Esophagus mucosa (tissue), 1 donor: Measurements from ENCODE around the gene ABHD11. TPM values are rescaled to one million over a fixed set of nuclear protein-coding genes. Genes with fewer than 3 reads are reported as not detected.
"Not testable (repeated sequence)": the region's sequence is repeated elsewhere in the genome, so short reads cannot be mapped to it uniquely, and the experiment has no call there.

Source experiments
- ATAC-seq: fragments of 200-7000 bp; cut with Tn5 transposase; one replicate; pipeline ENCODE4 v1.9.1; 2020
- total RNA-seq: library from RNA; stranded (reverse); gene quantifications from one replicate; pipeline ENCODE4 v1.2.4, GENCODE V29; 2023
- donor health status: DM: yes; HTN: yes; CAD: no.

The ABHD11 gene
- total RNA-seq, 1 donor from 2014 or later, result 11.7 TPM

DNA sequence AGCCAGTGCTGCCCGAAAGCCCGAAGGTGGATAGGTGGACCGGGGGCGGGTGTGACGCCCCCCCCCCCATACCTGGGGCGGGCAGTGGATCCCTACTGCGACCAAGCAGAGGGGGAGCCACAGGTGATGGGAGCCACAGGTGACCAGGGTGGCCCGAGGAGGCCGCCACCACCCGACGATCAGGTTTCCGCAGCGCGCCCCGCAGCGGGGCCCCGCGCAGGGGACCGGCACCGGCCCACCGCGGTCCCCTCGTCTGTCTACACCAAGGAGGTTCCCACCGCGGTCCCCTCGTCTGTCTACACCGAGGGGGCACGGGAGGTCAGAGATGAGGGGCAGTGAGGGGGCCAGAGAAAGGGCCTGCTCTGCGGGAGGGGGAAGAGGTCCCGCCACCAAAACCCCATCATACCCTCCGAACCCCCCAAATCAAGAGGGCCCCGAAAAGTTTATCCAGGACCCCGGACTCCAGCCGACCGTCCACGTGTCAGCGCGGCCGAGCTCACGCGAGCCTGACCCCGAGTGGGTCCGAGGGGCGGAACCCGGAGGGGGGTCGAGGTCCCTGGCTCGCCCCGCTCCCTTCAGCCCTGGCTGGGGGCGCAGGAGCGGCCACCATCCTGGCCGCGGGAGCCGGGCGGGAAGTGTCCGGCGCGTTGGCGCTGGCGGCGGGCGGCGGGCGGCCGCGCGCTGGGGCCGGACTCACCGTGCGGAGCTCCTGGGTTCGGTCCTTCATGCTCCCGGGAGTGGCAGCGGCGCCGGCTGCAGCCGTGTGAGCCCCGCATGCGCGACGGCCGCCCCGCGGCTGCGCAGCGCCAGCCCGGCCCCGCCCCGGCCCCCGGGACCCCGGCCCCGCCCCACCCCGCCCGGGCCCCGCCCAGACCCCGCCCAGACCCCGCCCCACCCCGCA, 19.4 kb downstream of the ABHD11 start, which contains the start of gene STX1A:
Gene STX1A (minus strand): TSS at position 765 of the 901 bp plus-strand sequence. CDS start 38 bp downstream, at position 727.
- ATAC-seq, result peak; percentile 68

DNA sequence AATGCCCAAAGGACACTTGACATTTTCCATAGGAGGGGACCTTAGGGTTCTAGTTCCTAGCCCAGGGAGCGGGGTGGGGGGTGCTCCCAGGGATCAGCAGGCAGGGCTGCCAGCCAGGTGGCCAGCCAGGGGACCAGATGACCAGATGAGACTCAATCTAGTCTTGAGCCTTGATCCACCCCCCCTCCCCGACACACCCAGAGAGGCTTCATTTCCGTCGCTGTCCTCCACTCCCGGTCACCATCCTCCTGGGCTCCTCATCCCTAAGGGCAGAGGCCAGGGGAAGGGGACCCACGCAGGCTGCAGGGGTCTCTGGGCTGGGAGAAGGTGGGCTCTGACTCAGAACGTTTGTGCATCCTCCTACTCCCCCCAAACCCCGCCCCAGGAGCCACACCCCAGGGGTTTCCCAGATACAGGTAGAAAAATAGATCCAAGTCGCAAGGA, 20.1 kb downstream of the ABHD11 start:
- no peak for ATAC-seq

DNA sequence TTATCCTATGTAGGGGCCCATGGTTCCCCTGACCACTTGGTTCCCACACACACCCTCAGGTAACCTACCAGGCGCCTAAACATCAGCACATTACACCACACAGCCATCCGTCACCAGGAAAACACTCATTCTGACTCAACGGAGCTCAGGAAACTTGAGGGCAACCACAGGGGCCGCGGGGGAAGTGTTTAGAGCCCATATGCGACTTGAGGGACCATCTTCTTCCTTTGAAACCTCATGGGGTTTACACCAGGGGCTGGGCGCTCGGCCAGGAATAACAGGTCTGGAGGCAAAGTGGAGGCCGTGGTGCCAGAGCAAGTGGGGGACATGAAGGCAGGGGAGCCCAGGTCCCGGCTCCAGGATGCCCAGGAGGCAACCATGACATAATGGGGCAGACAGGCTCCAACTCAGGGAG, 20.6 kb downstream of the ABHD11 start:
- ATAC-seq, result peak; percentile 17

DNA sequence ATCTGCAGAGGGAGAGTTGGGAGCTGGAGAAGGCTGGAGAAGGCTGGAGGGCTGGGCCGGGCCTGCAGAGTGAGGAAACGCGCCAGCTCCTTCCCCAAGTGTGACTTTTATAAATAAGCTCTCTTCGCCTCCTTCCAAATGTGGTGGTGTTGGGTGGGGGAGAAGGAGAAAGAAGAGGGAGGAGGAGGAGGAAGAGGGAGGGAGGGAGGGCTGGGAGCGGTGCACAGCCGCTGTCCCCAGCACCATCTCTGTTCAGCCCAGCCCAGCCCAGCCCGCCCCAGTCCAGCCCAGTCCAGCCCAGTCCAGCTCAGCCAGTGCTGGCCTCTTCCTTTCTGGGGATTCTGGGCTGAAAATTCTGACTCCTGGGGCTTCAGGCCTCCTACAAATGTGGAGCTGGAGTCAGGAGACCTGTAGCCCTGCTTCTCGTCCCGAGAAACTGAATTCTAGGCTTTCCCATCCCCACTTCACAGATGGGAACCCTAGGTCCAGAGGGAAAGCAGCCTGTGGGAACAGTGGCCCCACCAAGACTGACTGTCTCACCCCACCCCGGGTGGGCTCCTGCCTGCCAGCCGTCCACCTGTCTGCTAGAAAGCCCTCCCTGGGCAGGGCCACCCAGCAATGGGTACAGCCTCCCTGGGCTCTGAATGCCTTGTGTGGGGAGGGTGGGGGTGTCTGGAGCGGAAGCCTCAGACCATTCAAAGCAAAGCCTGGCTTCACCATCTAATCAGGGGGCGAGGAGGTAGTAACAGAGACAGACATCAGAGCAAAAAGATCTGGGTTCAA, 21.4 kb downstream of the ABHD11 start:
- ATAC-seq, result no peak

DNA sequence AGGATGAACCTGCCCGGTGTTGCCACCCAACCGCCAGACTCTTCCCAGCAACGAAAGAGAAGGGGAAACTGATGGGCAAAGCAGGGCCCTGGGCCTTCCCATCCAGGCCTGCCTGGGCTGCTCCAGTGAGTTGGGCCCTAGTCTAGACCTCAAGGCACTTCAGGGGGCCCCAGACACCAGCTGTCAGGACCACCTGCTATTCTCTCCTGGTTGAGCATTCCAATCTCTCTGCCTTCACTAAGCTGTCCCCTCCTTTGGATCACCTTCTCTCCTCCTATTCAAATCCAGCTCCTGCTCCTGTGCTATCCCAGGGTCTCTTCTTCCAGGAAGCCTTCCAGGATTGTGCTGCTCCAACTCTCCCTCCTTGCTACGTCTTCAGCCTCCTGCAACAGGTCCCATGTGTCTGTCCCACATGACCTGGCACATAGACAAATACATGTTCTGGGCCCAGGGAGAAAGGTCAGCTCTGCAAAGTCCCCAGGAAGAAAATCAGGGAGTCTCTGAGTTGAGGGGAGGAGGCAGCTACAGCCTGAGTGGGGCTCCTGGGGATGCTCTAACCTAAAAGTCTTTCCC, 22.2 kb downstream of the ABHD11 start:
- ATAC-seq, result no peak

DNA sequence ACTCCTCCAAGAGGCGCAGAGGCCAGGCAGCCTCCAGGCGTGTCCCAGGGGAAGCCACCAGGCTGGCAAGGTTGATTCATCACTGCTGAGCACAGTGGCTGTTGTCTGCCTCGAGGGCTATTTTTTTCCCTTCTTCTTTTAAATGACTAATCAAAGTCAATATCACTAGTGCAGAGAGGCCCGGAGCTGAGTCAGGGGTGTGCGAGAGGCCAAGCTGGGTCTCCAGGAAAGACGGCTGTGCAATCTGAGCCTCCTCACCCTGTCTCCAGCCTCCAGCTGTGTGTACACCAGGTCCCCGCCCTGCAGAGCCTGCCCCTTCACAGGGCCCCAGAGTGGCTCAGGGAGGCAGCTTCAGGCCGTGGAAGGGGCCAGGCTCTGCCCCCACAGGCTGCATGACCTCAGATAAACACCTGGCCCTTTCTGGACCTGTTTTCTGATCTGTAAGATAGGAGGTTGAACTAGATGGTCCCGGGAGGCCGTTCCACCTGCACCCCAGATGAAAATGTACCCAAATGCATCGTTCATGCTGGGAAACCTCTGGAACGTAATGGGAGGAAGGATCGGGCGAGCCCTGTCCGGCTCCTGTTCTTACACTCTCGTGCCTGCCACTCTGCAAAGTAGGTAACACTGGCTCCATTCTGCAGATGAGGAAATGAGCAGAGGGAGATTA, 22.8 kb downstream of the ABHD11 start:
- ATAC-seq, result peak; percentile 82

- not testable (repeated sequence) for ATAC-seq
Measured at GRCh38 chr7:73713319-73713718, 25.3 kb downstream of the ABHD11 start.

GRCh38 chr7:73712773-73713172, 25.8 kb downstream of the ABHD11 start:
- ATAC-seq, result no peak

- ATAC-seq, result no peak
Measured at GRCh38 chr7:73708961-73709549, 29.5 kb downstream of the ABHD11 start.

DNA sequence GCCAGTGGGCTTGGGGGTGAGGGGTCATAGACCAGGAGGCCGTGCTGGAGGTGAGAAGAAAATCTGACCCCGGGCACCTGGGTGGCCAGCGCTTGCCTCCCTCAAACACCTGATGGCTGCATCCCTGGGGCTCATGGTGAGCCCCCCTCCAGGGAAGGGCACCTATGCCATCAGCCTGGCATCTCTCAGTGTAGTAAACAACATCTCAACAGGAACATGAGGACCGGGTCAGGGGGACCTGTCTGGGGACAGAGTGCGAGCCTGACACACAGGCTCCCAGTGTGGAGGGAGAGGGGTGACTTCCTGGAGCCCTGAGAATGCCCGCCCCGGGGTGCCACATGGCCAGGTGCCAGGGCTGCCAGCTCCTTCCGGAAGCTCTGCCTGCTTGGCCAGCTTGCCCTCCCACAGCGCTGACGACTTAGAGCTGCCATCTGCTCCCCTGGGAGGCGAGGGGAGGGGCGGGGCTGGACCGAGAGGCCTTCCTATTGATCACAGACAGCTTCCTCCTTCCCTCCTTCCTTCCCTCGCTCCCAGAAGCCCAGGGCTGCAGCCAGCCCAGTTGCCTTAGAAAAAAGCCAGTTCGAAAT, 31.5 kb downstream of the ABHD11 start:
- peak; percentile 55 for ATAC-seq

GRCh38 chr7:73706126-73707044, 32.2 kb downstream of the ABHD11 start:
- peak; percentile 74 for ATAC-seq

- peak; percentile 17 for ATAC-seq
Measured at GRCh38 chr7:73705551-73705920, 33.1 kb downstream of the ABHD11 start.

DNA sequence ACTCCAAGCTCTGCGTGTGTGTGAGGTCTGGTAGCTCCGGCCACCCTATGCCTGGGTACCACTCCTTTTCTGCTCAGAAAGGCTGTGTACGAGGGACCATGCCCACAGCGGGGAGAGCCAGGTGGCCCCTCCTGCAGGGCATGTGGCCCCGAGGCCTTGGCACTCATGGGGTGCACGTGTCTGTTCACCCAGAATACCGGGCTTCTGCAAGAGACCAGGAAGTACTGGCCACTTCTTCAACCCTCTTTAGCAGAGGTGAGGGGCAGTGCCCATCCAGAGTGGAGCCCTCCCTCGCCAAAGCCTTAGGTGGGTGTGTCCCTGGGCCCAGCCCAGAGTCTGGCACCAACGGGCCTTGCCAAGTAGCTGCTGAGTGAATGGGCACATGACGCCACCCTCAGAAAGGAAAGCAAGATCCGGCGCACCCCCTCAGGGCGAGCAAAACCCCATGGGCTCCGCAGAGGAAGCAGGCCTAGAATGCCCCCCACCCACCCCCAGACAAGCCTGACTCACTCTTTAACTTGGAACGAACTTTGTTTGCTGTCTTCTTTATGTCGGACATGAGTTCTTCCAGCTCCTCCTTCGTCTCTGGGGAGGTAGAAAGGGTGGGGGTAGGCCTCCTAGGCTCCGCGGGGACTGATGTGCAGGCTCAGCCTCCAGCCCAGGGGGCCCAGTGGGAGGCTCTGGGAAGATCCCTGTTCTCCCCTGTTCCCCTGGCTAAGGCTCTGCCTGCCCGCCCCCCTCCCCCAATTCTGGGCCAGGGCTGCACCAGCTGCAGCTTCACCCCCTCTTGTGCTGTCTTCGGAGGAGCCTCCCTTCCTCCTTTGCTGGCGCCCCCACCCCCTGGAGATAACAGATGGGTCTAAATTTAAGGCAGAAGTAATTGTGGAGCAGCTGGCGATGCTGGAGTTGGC, 33.7 kb downstream of the ABHD11 start:
- ATAC-seq, result peak; percentile 55

- ATAC-seq, result peak; percentile 19
Measured at GRCh38 chr7:73703757-73704639, 34.6 kb downstream of the ABHD11 start.

GRCh38 chr7:73703225-73703624, 35.4 kb downstream of the ABHD11 start:
- no peak for ATAC-seq

DNA sequence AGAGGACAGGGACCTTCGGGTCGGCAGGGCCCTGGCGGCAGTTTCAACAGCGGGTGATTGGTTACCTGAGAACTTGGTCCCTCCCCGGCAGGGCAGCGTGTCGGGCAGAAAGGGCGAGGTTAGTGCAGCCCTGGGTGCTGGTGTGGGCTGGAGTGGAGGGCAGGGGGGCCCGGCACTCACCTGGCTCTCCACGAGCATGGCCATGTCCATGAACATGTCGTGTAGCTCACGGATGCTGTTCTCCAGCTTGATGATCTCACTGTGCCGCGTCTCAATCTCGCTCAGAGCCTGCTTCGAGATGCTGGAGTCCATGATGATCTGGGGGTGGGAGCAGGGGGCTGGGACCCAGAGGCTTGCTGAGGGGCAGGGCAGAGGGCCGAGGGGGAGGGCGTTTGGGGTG, 35.9 kb downstream of the ABHD11 start:
- no peak for ATAC-seq

- no peak for ATAC-seq
Measured at GRCh38 chr7:73702226-73702625, 36.4 kb downstream of the ABHD11 start.

DNA sequence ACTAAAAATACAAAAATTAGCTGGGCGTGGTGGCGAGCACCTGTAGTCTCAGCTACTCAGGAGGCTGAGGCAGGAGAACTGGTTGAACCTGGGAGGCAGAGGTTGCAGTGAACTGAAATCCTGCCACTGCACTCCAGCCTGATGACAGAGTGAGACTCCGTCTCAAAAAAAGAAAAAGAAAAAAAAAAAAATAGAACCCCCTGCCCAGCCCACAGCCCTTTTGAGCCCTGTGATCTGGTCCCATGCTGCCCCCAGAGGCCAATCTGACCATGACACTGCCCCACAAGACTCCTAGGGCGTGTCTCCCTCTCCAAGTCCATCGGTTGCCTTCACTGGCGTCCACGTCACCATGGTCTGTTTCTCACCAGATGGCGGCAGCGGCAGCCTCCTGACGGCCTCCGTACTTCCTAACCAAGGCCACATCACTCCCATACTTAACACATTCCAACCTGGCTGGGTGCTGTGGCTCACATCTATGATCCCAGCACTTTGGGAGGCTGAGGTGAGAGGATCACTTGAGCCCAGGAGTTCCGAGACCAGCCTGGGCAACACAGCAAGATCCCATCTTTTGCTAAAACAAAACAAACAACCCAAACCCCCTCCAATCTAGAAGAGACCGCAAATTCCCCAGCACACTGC, 37.1 kb downstream of the ABHD11 start:
- ATAC-seq, result no peak
